Measurements from ENCODE around the gene ZNF433. TPM values are rescaled to one million over a fixed set of nuclear protein-coding genes. Genes with fewer than 3 reads are reported as not detected.

Gene ZNF433
- total RNA-seq, 1 experiment from 2014 or later: 3.1 TPM

- Histone ChIP-seq H3F3A (ENCODE audit: insufficient read depth, low read depth) (no peaks in the 10 kb centered on the region), H3K4me3 (peak overlapping the region; percentile 48), H3K36me3 (ENCODE audit: low read depth) (no peaks in the 10 kb centered on the region), H3K9me3 (ENCODE audit: insufficient read depth, low read depth) (no peaks in the 10 kb centered on the region; the same call in 1 of the 2 replicates), H4K20me1 (ENCODE audit: insufficient read depth) (no peaks in the 10 kb centered on the region), H3K27me3 (ENCODE audit: insufficient read depth, low read depth) (peaks cover 16% of the 10 kb centered on the region; the same call in 1 of the 2 replicates), H3K27ac (no peak overlapping the region), H2AFZ (peak overlapping the region; percentile 78), H3K9me2 (ENCODE audit: insufficient read depth) (no peaks in the 10 kb centered on the region), H3K4me1 (replicated peaks; ENCODE audit: insufficient read depth) (peaks cover 7% of the 10 kb centered on the region; the same call in 1 of the 2 replicates), H3K4me2 (peak overlapping the region; percentile 68), H3K79me2 (ENCODE audit: low read depth) (no peaks in the 10 kb centered on the region)
- intact Hi-C loops (cut with micrococcal nuclease; ENCODE audit: unreplicated experiment): loop anchor here (1.0 to 2.0 kb wide), 4 partner anchors 23 to 190 kb away; partner anchors contain the start of gene ZNF763
- DNase-seq: peak; percentile 82 to 92
- TF ChIP-seq CTCF (conservative IDR thresholded peaks at IDR 0.05) (no peak), EZH2 (IDR thresholded peaks at IDR 0.05; ENCODE audit: low read depth) (no peak)
- ChIA-PET POLR2A (ENCODE audit: unreplicated experiment) (interaction anchor here (0.6 kb wide), 2 partner anchors 390 to 969 kb away, joined by 5 to 12 read pairs; no protein-coding TSS in a partner anchor), CTCF (interaction anchor here (0.6 to 1.8 kb wide), 6 partner anchors 64 to 190 kb away, joined by 3 to 6 read pairs (median 4); no protein-coding TSS in a partner anchor)
- BruUV-seq (replicated peaks): TSS peak; percentile 85
Observed at GRCh38 chr19:11987405-11988281, 47.8 kb downstream of the ZNF433 start.

GRCh38 chr19:11986754-11987153, 48.7 kb downstream of the ZNF433 start:
- Histone ChIP-seq H4K20me1 (ENCODE audit: insufficient read depth) (no peaks in the 10 kb centered on the region), H3K4me1 (replicated peaks; ENCODE audit: insufficient read depth) (peaks cover 7% of the 10 kb centered on the region; the same call in 1 of the 2 replicates), H3F3A (ENCODE audit: insufficient read depth, low read depth) (no peaks in the 10 kb centered on the region), H3K4me3 (no peak overlapping the region), H3K79me2 (ENCODE audit: low read depth) (no peaks in the 10 kb centered on the region), H3K9me2 (ENCODE audit: insufficient read depth) (no peaks in the 10 kb centered on the region), H3K36me3 (ENCODE audit: low read depth) (no peaks in the 10 kb centered on the region), H3K4me2 (no peak overlapping the region), H2AFZ (no peak overlapping the region), H3K27ac (no peak overlapping the region), H3K9me3 (ENCODE audit: insufficient read depth, low read depth) (no peaks in the 10 kb centered on the region; the same call in 1 of the 2 replicates), H3K27me3 (ENCODE audit: insufficient read depth, low read depth) (peaks cover 16% of the 10 kb centered on the region; the same call in 1 of the 2 replicates)
- TF ChIP-seq EZH2 (IDR thresholded peaks at IDR 0.05; ENCODE audit: low read depth): no peak
- TF ChIP-seq CTCF (conservative IDR thresholded peaks at IDR 0.05): no peak
- intact Hi-C loops (cut with micrococcal nuclease; ENCODE audit: unreplicated experiment): loop anchor here (1.0 kb wide), 1 partner anchor 155 kb away; no protein-coding TSS in a partner anchor
- no peak for DNase-seq
- ChIA-PET CTCF (interaction anchor here (0.6 to 1.7 kb wide), 2 partner anchors 63 to 187 kb away, joined by 3 to 6 read pairs; no protein-coding TSS in a partner anchor), POLR2A (ENCODE audit: unreplicated experiment) (interaction anchor here (0.6 kb wide), 1 partner anchor 389 kb away, joined by 12 read pairs; no protein-coding TSS in a partner anchor)
- no TSS peak for BruUV-seq (replicated peaks)

- Histone ChIP-seq H3K27me3 (ENCODE audit: insufficient read depth, low read depth) (peaks cover 16% of the 10 kb centered on the region; the same call in 1 of the 2 replicates), H3K4me1 (replicated peaks; ENCODE audit: insufficient read depth) (peaks cover 7% of the 10 kb centered on the region; the same call in 1 of the 2 replicates), H3K79me2 (ENCODE audit: low read depth) (no peaks in the 10 kb centered on the region), H2AFZ (no peak overlapping the region), H3K4me3 (no peak overlapping the region), H4K20me1 (ENCODE audit: insufficient read depth) (no peaks in the 10 kb centered on the region), H3K9me3 (ENCODE audit: insufficient read depth, low read depth) (peaks cover 11% of the 10 kb centered on the region; the same call in 1 of the 2 replicates), H3K36me3 (ENCODE audit: low read depth) (no peaks in the 10 kb centered on the region), H3F3A (ENCODE audit: insufficient read depth, low read depth) (no peaks in the 10 kb centered on the region), H3K4me2 (no peak overlapping the region), H3K9me2 (ENCODE audit: insufficient read depth) (no peaks in the 10 kb centered on the region), H3K27ac (no peak overlapping the region)
- no peak for DNase-seq
- ChIA-PET CTCF (interaction anchor here (0.6 kb wide), 1 partner anchor 98 kb away, joined by 6 read pairs; no protein-coding TSS in a partner anchor), POLR2A (ENCODE audit: unreplicated experiment) (no interaction called here)
- no TSS peak for BruUV-seq (replicated peaks)
- intact Hi-C loops (cut with micrococcal nuclease; ENCODE audit: unreplicated experiment): no loop called here
- TF ChIP-seq EZH2 (IDR thresholded peaks at IDR 0.05; ENCODE audit: low read depth) (no peak), CTCF (conservative IDR thresholded peaks at IDR 0.05) (no peak; the same call in 1 of the 2 replicates)
Observed at GRCh38 chr19:11984986-11985385, 50.5 kb downstream of the ZNF433 start.

All from PC-9 (cell line).